OCI-LY7 (cell line): ENCODE results near the gene ARHGAP18. TPM values are rescaled to one million over a fixed set of nuclear protein-coding genes. Genes with fewer than 3 reads are reported as not detected.

ENCODE experiments used
- BruUV-seq: library from RNA; stranded (reverse); fragments of 400-500 nt; replicated peaks from 2 replicates; lab custom pipeline; 2021; lab: Mats Ljungman, UMichigan
- CTCF ChIA-PET: fragments of 300-600 bp; sonication (Branson Sonifier 250); formaldehyde crosslinking; loops from one replicate; lab custom pipeline; 2022; ENCODE audit warnings: antibody characterized with exemption; ENCODE audit not compliant: unreplicated experiment; lab: Charles Lee
- POLR2A ChIA-PET: fragments of 300-600 bp; sonication (Branson Sonifier 250); formaldehyde crosslinking; loops from one replicate; lab custom pipeline; 2022; ENCODE audit warnings: antibody characterized with exemption; lab: Charles Lee
- DNase-seq: peaks from one replicate; pipeline ENCODE4 v3.0.0-alpha.2; 2015; ENCODE audit warnings: low spot score
- H2AFZ ChIP-seq: fragments of 200-600 bp; sonication (generic), shearing (Covaris generic); 2 replicates; pipeline ENCODE4 v1.6.1; 2014; ENCODE audit warnings: mild to moderate bottlenecking, antibody characterized with exemption, low read length, moderate library complexity
- H3K27ac ChIP-seq: fragments of 200-600 bp; sonication (generic); 2 replicates; pipeline ENCODE4 v1.5.1; 2014; ENCODE audit warnings: mixed run types, low read depth, mild to moderate bottlenecking, moderate library complexity, low read length, inconsistent platforms; ENCODE audit not compliant: poor library complexity, severe bottlenecking
- H3K36me3 ChIP-seq: fragments of 200-600 bp; sonication (generic); 2 replicates; pipeline ENCODE4 v1.6.1; 2014; ENCODE audit warnings: mild to moderate bottlenecking, antibody characterized with exemption, low read length, moderate library complexity, mixed read lengths; ENCODE audit not compliant: insufficient read depth
- H3K4me1 ChIP-seq: fragments of 200-600 bp; sonication (generic); 2 replicates; pipeline ENCODE4 v1.5.1; 2014; ENCODE audit warnings: mild to moderate bottlenecking, low read length; ENCODE audit not compliant: insufficient read depth, poor library complexity, severe bottlenecking
- H3K4me2 ChIP-seq: fragments of 200-600 bp; sonication (generic); 2 replicates; pipeline ENCODE4 v1.6.1; 2014; ENCODE audit warnings: mild to moderate bottlenecking, low read length
- H3K4me3 ChIP-seq: fragments of 200-600 bp; sonication (generic); 2 replicates; pipeline ENCODE4 v1.5.1; 2014; ENCODE audit warnings: mild to moderate bottlenecking, low read depth, low read length; ENCODE audit not compliant: poor library complexity, severe bottlenecking
- H3K79me2 ChIP-seq: fragments of 200-600 bp; sonication (generic); 2 replicates; pipeline ENCODE4 v1.6.1; 2016; ENCODE audit warnings: low read depth, mild to moderate bottlenecking, low read length, moderate library complexity, mixed read lengths; ENCODE audit not compliant: insufficient read depth
- H3K9me2 ChIP-seq: fragments of 200-600 bp; sonication (generic); 2 replicates; pipeline ENCODE4 v1.6.1; 2016; ENCODE audit warnings: mild to moderate bottlenecking, low read length, mixed read lengths; ENCODE audit not compliant: insufficient read depth
- H3K9me3 ChIP-seq: fragments of 200-600 bp; sonication (generic); 2 replicates; pipeline ENCODE4 v1.6.1; 2014; ENCODE audit warnings: mild to moderate bottlenecking, mixed run types, low read length, mixed read lengths
- H4K20me1 ChIP-seq: fragments of 200-600 bp; sonication (generic); 2 replicates; pipeline ENCODE4 v1.6.1; 2014; ENCODE audit warnings: mild to moderate bottlenecking, antibody characterized with exemption, low read length, moderate library complexity, mixed read lengths; ENCODE audit not compliant: insufficient read depth
- EZH2phosphoT487 ChIP-seq: fragments of 200-600 bp; sonication (generic); IDR thresholded peaks from 2 replicates; pipeline ENCODE4 v1.6.1; 2018; ENCODE audit warnings: low read depth, borderline replicate concordance, mild to moderate bottlenecking, mixed run types, antibody characterized with exemption, low read length, moderate library complexity, mixed read lengths
- intact Hi-C: fragments of 100-400 bp; cut with micrococcal nuclease; formaldehyde crosslinking; loops from one replicate; pipeline ENCODE4 v1.10.0; 2022; ENCODE audit not compliant: unreplicated experiment
- total RNA-seq, 2 experiments: library from RNA; depleted of rRNA in 1 of 2; stranded (reverse); fragments of >200 nt in 1 of 2; shearing (Covaris generic) in 1 of 2; gene quantifications; 2 replicates each; pipeline ENCODE4 v1.2.3, GENCODE V29; 2014 to 2022
- TF ChIP-seq, protein P1 (sequence below): fragments of 200-600 bp; sonication (generic); conservative IDR thresholded peaks from 2 replicates; pipeline ENCODE4 v1.5.1; 2014; ENCODE audit warnings: mild to moderate bottlenecking, antibody characterized with exemption, low read length, moderate library complexity, mixed read lengths

The ARHGAP18 gene
- total RNA-seq, 2 experiments from 2014 or later = 4.8 to 7.5 TPM

DNA sequence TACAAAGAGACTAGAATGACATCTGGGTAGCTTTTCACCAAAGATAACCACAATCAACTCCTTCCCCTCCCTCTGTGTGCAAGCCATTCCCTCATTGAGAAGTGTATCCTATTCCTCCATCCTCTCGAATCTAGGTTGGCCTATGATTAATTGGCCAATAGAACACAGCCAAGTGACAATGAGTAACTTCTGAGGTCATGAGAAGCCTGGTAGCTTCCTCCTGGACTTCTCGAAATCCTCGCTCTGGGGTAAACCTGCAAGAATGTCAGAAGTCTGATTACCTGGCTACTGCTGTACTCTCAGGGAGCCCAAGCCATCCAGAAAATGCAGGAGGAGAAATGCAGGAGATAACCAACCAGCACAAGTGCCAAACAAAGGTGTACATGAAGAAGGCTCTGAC is 13.1 kb downstream of the ARHGAP18 start:
- intact Hi-C loops = no loop called here
- H2AFZ ChIP-seq = no peak overlapping the region
- no peaks in the 10 kb centered on the region for H4K20me1 ChIP-seq
- ChIA-PET CTCF (no interaction called here), POLR2A (interaction anchor here (3.6 kb wide), 1 partner anchor 12 kb away, joined by 20 read pairs; the partner anchor contains the start of gene ARHGAP18)
- no peaks in the 10 kb centered on the region for H3K79me2 ChIP-seq
- DNase-seq = no peak
- H3K27ac ChIP-seq = no peak overlapping the region
- no peaks in the 10 kb centered on the region for H3K36me3 ChIP-seq
- BruUV-seq = no TSS peak
- H3K9me3 ChIP-seq = no peaks in the 10 kb centered on the region
- no peak overlapping the region for H3K4me3 ChIP-seq
- no peaks in the 10 kb centered on the region for H3K9me2 ChIP-seq
- TF ChIP-seq, protein P1, sequence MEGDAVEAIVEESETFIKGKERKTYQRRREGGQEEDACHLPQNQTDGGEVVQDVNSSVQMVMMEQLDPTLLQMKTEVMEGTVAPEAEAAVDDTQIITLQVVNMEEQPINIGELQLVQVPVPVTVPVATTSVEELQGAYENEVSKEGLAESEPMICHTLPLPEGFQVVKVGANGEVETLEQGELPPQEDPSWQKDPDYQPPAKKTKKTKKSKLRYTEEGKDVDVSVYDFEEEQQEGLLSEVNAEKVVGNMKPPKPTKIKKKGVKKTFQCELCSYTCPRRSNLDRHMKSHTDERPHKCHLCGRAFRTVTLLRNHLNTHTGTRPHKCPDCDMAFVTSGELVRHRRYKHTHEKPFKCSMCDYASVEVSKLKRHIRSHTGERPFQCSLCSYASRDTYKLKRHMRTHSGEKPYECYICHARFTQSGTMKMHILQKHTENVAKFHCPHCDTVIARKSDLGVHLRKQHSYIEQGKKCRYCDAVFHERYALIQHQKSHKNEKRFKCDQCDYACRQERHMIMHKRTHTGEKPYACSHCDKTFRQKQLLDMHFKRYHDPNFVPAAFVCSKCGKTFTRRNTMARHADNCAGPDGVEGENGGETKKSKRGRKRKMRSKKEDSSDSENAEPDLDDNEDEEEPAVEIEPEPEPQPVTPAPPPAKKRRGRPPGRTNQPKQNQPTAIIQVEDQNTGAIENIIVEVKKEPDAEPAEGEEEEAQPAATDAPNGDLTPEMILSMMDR = no peak
- no peak for TF ChIP-seq EZH2phosphoT487
- peaks cover 6% of the 10 kb centered on the region for H3K4me1 ChIP-seq
- H3K4me2 ChIP-seq = no peak overlapping the region

- H3K9me2 ChIP-seq = no peaks in the 10 kb centered on the region
- peaks cover 6% of the 10 kb centered on the region for H3K4me1 ChIP-seq
- ChIA-PET CTCF (no interaction called here), POLR2A (interaction anchor here (0.9 to 3.6 kb wide), 3 partner anchors 10 to 470 kb away, joined by 4 to 20 read pairs (median 5); partner anchors contain the start of gene ARHGAP18)
- H3K36me3 ChIP-seq = no peaks in the 10 kb centered on the region
- no peak overlapping the region for H3K4me2 ChIP-seq
- no peaks in the 10 kb centered on the region for H3K9me3 ChIP-seq
- no peaks in the 10 kb centered on the region for H4K20me1 ChIP-seq
- no peak for DNase-seq
- intact Hi-C loops = no loop called here
- no peaks in the 10 kb centered on the region for H3K79me2 ChIP-seq
- no TSS peak for BruUV-seq
- H3K27ac ChIP-seq = no peak overlapping the region
- TF ChIP-seq EZH2phosphoT487 = no peak
- TF ChIP-seq, protein P1 = no peak
- no peak overlapping the region for H2AFZ ChIP-seq
- no peak overlapping the region for H3K4me3 ChIP-seq
Measured at GRCh38 chr6:129696028-129696418, 14.0 kb downstream of the ARHGAP18 start.

DNA sequence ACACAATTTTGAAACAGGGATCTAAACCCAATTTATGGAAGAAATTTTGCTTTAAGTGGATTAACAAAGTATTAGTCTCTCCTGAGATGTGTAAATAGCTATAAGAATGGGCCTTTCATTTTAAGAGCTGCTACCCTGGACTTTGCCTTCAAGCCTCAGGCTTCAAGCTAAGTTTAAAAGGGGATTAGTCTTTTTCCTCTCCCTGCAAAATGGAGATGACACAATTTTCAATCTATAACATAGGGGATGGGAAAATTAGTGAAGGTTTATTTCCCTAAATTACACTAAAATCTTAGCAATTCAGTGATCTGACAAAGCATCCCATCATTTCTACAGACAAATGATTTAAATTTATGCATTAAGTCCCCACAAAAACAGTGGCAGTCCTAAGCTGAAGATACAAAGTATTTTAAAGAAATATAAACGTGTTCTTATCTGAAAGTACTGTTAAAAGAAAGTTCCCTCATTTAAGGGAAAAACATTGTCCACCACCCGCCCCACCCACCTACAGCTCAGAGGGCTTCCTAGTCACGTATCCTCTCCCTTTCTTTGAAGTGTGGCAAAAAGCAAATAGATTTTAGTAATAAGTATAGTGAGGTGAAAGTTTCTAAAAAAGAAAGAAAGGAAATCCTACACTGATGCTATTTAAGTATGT is 14.5 kb downstream of the ARHGAP18 start:
- no peak overlapping the region for H3K27ac ChIP-seq
- H3K9me2 ChIP-seq = no peaks in the 10 kb centered on the region
- ChIA-PET POLR2A (interaction anchor here (0.5 to 3.6 kb wide), 7 partner anchors 10 to 1352 kb away, joined by 3 to 20 read pairs (median 4); partner anchors contain the start of gene ARHGAP18), CTCF (no interaction called here)
- no peak for DNase-seq
- no peaks in the 10 kb centered on the region for H3K79me2 ChIP-seq
- TF ChIP-seq, protein P1 = no peak
- no peak for TF ChIP-seq EZH2phosphoT487
- H3K36me3 ChIP-seq = no peaks in the 10 kb centered on the region
- H3K4me3 ChIP-seq = no peak overlapping the region
- BruUV-seq = no TSS peak
- H3K4me2 ChIP-seq = no peak overlapping the region
- intact Hi-C loops = no loop called here
- peaks cover 6% of the 10 kb centered on the region for H3K4me1 ChIP-seq
- H3K9me3 ChIP-seq = no peaks in the 10 kb centered on the region
- H2AFZ ChIP-seq = no peak overlapping the region
- H4K20me1 ChIP-seq = no peaks in the 10 kb centered on the region
